Naive thymus-derived CD4-positive, alpha-beta T cell (primary cell): Measurements from ENCODE around the gene TBC1D16. TPM values are rescaled to one million over a fixed set of nuclear protein-coding genes. Genes with fewer than 3 reads are reported as not detected.

Experiments used
- ATAC-seq: fragments of 150-1000 bp; cut with Tn5 transposase; 2 replicates; pipeline ENCODE4 v1.10.0; 2021; ENCODE audit warnings: mild to moderate bottlenecking, moderate library complexity
- CTCF ChIA-PET: fragments of 350-600 bp; sonication (Branson Sonifier 250); formaldehyde crosslinking; loops from one replicate; lab custom pipeline; 2021; ENCODE audit warnings: antibody characterized with exemption; lab: Charles Lee
- POLR2A ChIA-PET: fragments of 350-600 bp; sonication (Branson Sonifier 250); formaldehyde crosslinking; loops from one replicate; lab custom pipeline; 2021; ENCODE audit warnings: antibody characterized with exemption, inconsistent platforms; lab: Charles Lee
- DNase-seq, 9 donors: peaks; one replicate each; pipeline versions ENCODE4 v3.0.0 to v3.0.0-alpha.2; 2020 to 2022; ENCODE audit warnings: mixed read lengths in 1 of 9
- H3K27ac ChIP-seq: one replicate; pipeline ENCODE4 v1.7.0; 2013; ENCODE audit warnings: mild to moderate bottlenecking, low read depth, low read length, moderate library complexity
- H3K27me3 ChIP-seq, 2 donors: one replicate each; pipeline ENCODE4 v1.7.0; 2013; ENCODE audit warnings: low read length in 2 of 2, mild to moderate bottlenecking in 2 of 2, moderate library complexity in 2 of 2; ENCODE audit not compliant: control insufficient read depth in 2 of 2, insufficient read depth in 2 of 2
- H3K36me3 ChIP-seq, 3 experiments: 1 replicate in 2 of 3; 2 replicates in 1 of 3; pipeline ENCODE4 v1.7.0; 2013; ENCODE audit warnings: low read length in 3 of 3, mild to moderate bottlenecking in 3 of 3, moderate library complexity in 1 of 3; ENCODE audit not compliant: insufficient read depth in 3 of 3, control insufficient read depth in 2 of 3
- H3K4me1 ChIP-seq, 2 donors: one replicate each; pipeline ENCODE4 v1.7.0; 2013; ENCODE audit warnings: low read length in 2 of 2, mild to moderate bottlenecking in 2 of 2, moderate library complexity in 1 of 2; ENCODE audit not compliant: control insufficient read depth in 2 of 2, insufficient read depth in 2 of 2
- H3K4me3 ChIP-seq: 2 replicates; pipeline ENCODE4 v1.7.0; 2013; ENCODE audit warnings: mild to moderate bottlenecking, low read length
- H3K9me3 ChIP-seq, 3 experiments: 1 replicate in 2 of 3; 2 replicates in 1 of 3; pipeline ENCODE4 v1.7.0; 2013; ENCODE audit warnings: low read length in 3 of 3; ENCODE audit not compliant: control insufficient read depth in 2 of 3
- H3K27ac Mint-ChIP-seq, 9 donors: one replicate each; pipeline ENCODE4 v1.8.0; 2020 to 2022; ENCODE audit warnings: mixed read lengths in 9 of 9, mild to moderate bottlenecking in 8 of 9, moderate library complexity in 5 of 9, inconsistent platforms in 2 of 9
- H3K27me3 Mint-ChIP-seq, 5 donors: one replicate each; pipeline ENCODE4 v1.8.0; 2021 to 2022; ENCODE audit warnings: mixed read lengths in 5 of 5, mild to moderate bottlenecking in 1 of 5
- H3K36me3 Mint-ChIP-seq, 5 donors: one replicate each; pipeline ENCODE4 v1.8.0; 2020 to 2022; ENCODE audit warnings: mixed read lengths in 5 of 5, mild to moderate bottlenecking in 3 of 5, inconsistent platforms in 1 of 5
- H3K4me1 Mint-ChIP-seq, 7 donors: one replicate each; pipeline ENCODE4 v1.8.0; 2020 to 2022; ENCODE audit warnings: mixed read lengths in 7 of 7, mild to moderate bottlenecking in 3 of 7, inconsistent platforms in 1 of 7
- H3K4me3 Mint-ChIP-seq, 10 donors: one replicate each; pipeline ENCODE4 v1.8.0; 2020 to 2022; ENCODE audit warnings: mild to moderate bottlenecking in 10 of 10, mixed read lengths in 10 of 10, moderate library complexity in 6 of 10, inconsistent platforms in 2 of 10
- H3K9me3 Mint-ChIP-seq, 11 donors: one replicate each; pipeline ENCODE4 v1.8.0; 2020 to 2022; ENCODE audit warnings: mixed read lengths in 11 of 11, mild to moderate bottlenecking in 4 of 11, inconsistent platforms in 1 of 11, moderate library complexity in 1 of 11
- intact Hi-C, 2 donors: fragments of 100-400 bp; cut with micrococcal nuclease; formaldehyde crosslinking; loops; one replicate each; pipeline ENCODE4 v1.15.1; 2023
- polyA plus RNA-seq, 2 donors: library from polyadenylated mRNA; unstranded; fragments of 300-500 nt; fragmentation: Illumina TruSeq; gene quantifications; one replicate each; pipeline ENCODE4 v1.2.3, GENCODE V29; 2021
- total RNA-seq, 6 experiments: library from RNA in 5 of 6; stranded (reverse) in 5 of 6; gene quantifications; 1 replicate in 5 of 6; 2 replicates in 1 of 6; pipeline ENCODE4 v1.2.3 and lab custom pipeline; 2021 to 2026

Gene TBC1D16
- total and polyA plus RNA-seq, 7 experiments from 2014 or later = 0.44 to 2.5 (median 1.2) TPM

- POLR2A ChIA-PET = no interaction called here
- H3K9me3 Mint-ChIP-seq = peaks cover 0 to 3% (median 0%) of the 10 kb centered on the region in 11 donors
Observed at GRCh38 chr17:79888009-79888540, 147.6 kb downstream of the TBC1D16 start.

GRCh38 chr17:79887451-79887991 is 148.2 kb downstream of the TBC1D16 start:
- DNase-seq = no peak
- ATAC-seq = no peak

More at GRCh38 chr17:79888009-79888540, 147.6 kb downstream of the TBC1D16 start:
- H3K4me1 Mint-ChIP-seq = no peaks in the 10 kb centered on the region
- intact Hi-C loops = no loop called here
- no peak overlapping the region for H3K4me3 Mint-ChIP-seq
- H3K36me3 Mint-ChIP-seq = peaks cover 0 to 3% (median 0%) of the 10 kb centered on the region in 5 donors
- Histone ChIP-seq H3K36me3 (no peaks in the 10 kb centered on the region), H3K27ac (no peak overlapping the region), H3K4me3 (no peak overlapping the region), H3K9me3 (no peaks in the 10 kb centered on the region), H3K27me3 (no peaks in the 10 kb centered on the region), H3K4me1 (no peaks in the 10 kb centered on the region)
- CTCF ChIA-PET = no interaction called here
- H3K27me3 Mint-ChIP-seq = peaks cover 28 to 51% (median 33%) of the 10 kb centered on the region in 5 donors
- ATAC-seq = no peak
- H3K27ac Mint-ChIP-seq = no peak overlapping the region
- no peak for DNase-seq

GRCh38 chr17:79883202-79883601 is 152.5 kb downstream of the TBC1D16 start:
- Mint-ChIP-seq H3K9me3 (no peaks in the 10 kb centered on the region), H3K36me3 (no peaks in the 10 kb centered on the region), H3K4me3 (no peak overlapping the region), H3K4me1 (no peaks in the 10 kb centered on the region), H3K27ac (no peak overlapping the region), H3K27me3 (peaks cover 6 to 49% (median 25%) of the 10 kb centered on the region in 5 donors)
- intact Hi-C loops = no loop called here
- Histone ChIP-seq H3K27ac (no peak overlapping the region), H3K9me3 (no peaks in the 10 kb centered on the region), H3K4me1 (no peaks in the 10 kb centered on the region), H3K27me3 (no peaks in the 10 kb centered on the region), H3K36me3 (no peaks in the 10 kb centered on the region), H3K4me3 (no peak overlapping the region)
- ChIA-PET CTCF (no interaction called here), POLR2A (no interaction called here)
- ATAC-seq (no peak), DNase-seq (no peak)

More at GRCh38 chr17:79887451-79887991, 148.2 kb downstream of the TBC1D16 start:
- peaks cover 0 to 3% (median 0%) of the 10 kb centered on the region in 11 donors for H3K9me3 Mint-ChIP-seq
- H3K36me3 Mint-ChIP-seq = peaks cover 0 to 3% (median 0%) of the 10 kb centered on the region in 5 donors
- H3K27me3 Mint-ChIP-seq = peaks cover 30 to 49% (median 33%) of the 10 kb centered on the region in 5 donors
- Histone ChIP-seq H3K27ac (no peak overlapping the region), H3K36me3 (no peaks in the 10 kb centered on the region), H3K27me3 (no peaks in the 10 kb centered on the region), H3K4me3 (no peak overlapping the region), H3K4me1 (no peaks in the 10 kb centered on the region), H3K9me3 (no peaks in the 10 kb centered on the region)
- intact Hi-C loops = no loop called here
- no peaks in the 10 kb centered on the region for H3K4me1 Mint-ChIP-seq
- CTCF ChIA-PET = no interaction called here
- H3K27ac Mint-ChIP-seq = no peak overlapping the region
- no peak overlapping the region for H3K4me3 Mint-ChIP-seq
- POLR2A ChIA-PET = no interaction called here

Other genes starting within 250 kb of the TBC1D16 start
- gene CBX8, start 238.8 kb downstream of the TBC1D16 start, total RNA-seq = 10 to 100 TPM in 1 of 5 experiments, 1 to 10 TPM in 4; 2.4 to 11.9 (median 3.0) TPM
- 1 to 10 TPM in 1 of 2 donors, under 1 TPM in 1; 0.96 to 1.9 TPM for gene CBX8, start 238.8 kb downstream of the TBC1D16 start, polyA plus RNA-seq
- 100 to 1,000 TPM in 2 of 5 experiments, 10 to 100 TPM in 3; 37.7 to 134 (median 84.4) TPM for gene CBX4, start 196.4 kb downstream of the TBC1D16 start, total RNA-seq
- 1 to 10 TPM; 4.0 to 7.4 TPM for gene CBX4, start 196.4 kb downstream of the TBC1D16 start, polyA plus RNA-seq
- gene CCDC40, start 770 bp upstream of the TBC1D16 start, total RNA-seq = 1 to 10 TPM in 2 of 5 experiments, under 1 TPM in 3; 0.43 to 3.0 (median 0.79) TPM
- not detected for gene CCDC40, start 770 bp upstream of the TBC1D16 start, polyA plus RNA-seq
- 10 to 100 TPM; 18.5 to 67.8 (median 54.6) TPM for gene GAA, start 65.7 kb upstream of the TBC1D16 start, total RNA-seq
- 10 to 100 TPM; 12.0 to 15.2 TPM for gene GAA, start 65.7 kb upstream of the TBC1D16 start, polyA plus RNA-seq
- gene EIF4A3, start 111.3 kb upstream of the TBC1D16 start, total RNA-seq = 100 to 1,000 TPM in 2 of 5 experiments, 10 to 100 TPM in 3; 48.6 to 128 (median 75.9) TPM
- gene EIF4A3, start 111.3 kb upstream of the TBC1D16 start, polyA plus RNA-seq = 10 to 100 TPM; 64.7 to 90.5 TPM
- under 1 TPM in 3 of 5 experiments, not detected in 2; 0.24 to 0.57 (median 0.30) TPM for gene CARD14, start 134.2 kb upstream of the TBC1D16 start, total RNA-seq
- not detected for gene CARD14, start 134.2 kb upstream of the TBC1D16 start, polyA plus RNA-seq
- gene SGSH, start 184.5 kb upstream of the TBC1D16 start, total RNA-seq = 100 to 1,000 TPM in 4 of 5 experiments, 10 to 100 TPM in 1; 32.8 to 181 (median 147) TPM
- gene SGSH, start 184.5 kb upstream of the TBC1D16 start, polyA plus RNA-seq = 10 to 100 TPM; 31.1 to 55.2 TPM
- gene SLC26A11, start 184.6 kb upstream of the TBC1D16 start, total RNA-seq = 10 to 100 TPM in 4 of 5 experiments, 1 to 10 TPM in 1; 7.9 to 87.5 (median 67.5) TPM
- 1 to 10 TPM; 3.7 to 7.3 TPM for gene SLC26A11, start 184.6 kb upstream of the TBC1D16 start, polyA plus RNA-seq
- 100 to 1,000 TPM; 317 to 775 (median 426) TPM for gene RNF213, start 225.0 kb upstream of the TBC1D16 start, total RNA-seq
- 10 to 100 TPM; 33.3 to 49.6 TPM for gene RNF213, start 225.0 kb upstream of the TBC1D16 start, polyA plus RNA-seq